H1 (cell line): ENCODE data around the gene ITGA5. TPM values are rescaled to one million over a fixed set of nuclear protein-coding genes. Genes with fewer than 3 reads are reported as not detected.

Experiments
- ASH2L ChIP-seq: fragments of 200-600, 300-600 bp; sonication (generic); IDR thresholded peaks from one replicate; pipeline ENCODE4 v1.7.1; 2017; ENCODE audit warnings: low read length
- CBX5 ChIP-seq: fragments of 300-800, 300-1000 bp; sonication (generic); IDR thresholded peaks from 2 replicates; pipeline ENCODE4 v1.7.1; 2016; ENCODE audit warnings: antibody characterized with exemption, low read length, low read depth
- CHD2 ChIP-seq: IDR thresholded peaks from 2 replicates; pipeline ENCODE4 v1.6.1; 2012; ENCODE audit warnings: low read length, improper control_type of control experiment
- EP300 ChIP-seq, 2 experiments: IDR thresholded peaks; 1 replicate in 1 of 2; 2 replicates in 1 of 2; pipeline ENCODE4 v1.6.1; 2011 to 2012; ENCODE audit warnings: low read depth in 2 of 2, low read length in 2 of 2, mild to moderate bottlenecking in 2 of 2, borderline replicate concordance in 1 of 2, inconsistent platforms in 1 of 2, moderate library complexity in 1 of 2
- NRF1 ChIP-seq: IDR thresholded peaks from 2 replicates; pipeline ENCODE4 v1.6.1; 2011; ENCODE audit warnings: mild to moderate bottlenecking, low read depth, low read length, improper control_type of control experiment
- POLR2A ChIP-seq, 2 experiments: IDR thresholded peaks; 1 replicate in 1 of 2; 2 replicates in 1 of 2; pipeline ENCODE4 v1.6.1; 2011; ENCODE audit warnings: low read depth in 2 of 2, low read length in 2 of 2, mild to moderate bottlenecking in 2 of 2; ENCODE audit errors: control extremely low read depth in 1 of 2
- RAD21 ChIP-seq, 2 experiments: IDR thresholded peaks in 1 of 2; conservative IDR thresholded peaks in 1 of 2; 2 replicates each; pipeline ENCODE4 v1.6.1; 2011; ENCODE audit warnings: low read depth in 2 of 2, low read length in 2 of 2, improper control_type of control experiment in 1 of 2, inconsistent platforms in 1 of 2, mild to moderate bottlenecking in 1 of 2, moderate library complexity in 1 of 2
- RNF2 ChIP-seq: fragments of 200-900, 300-1000 bp; sonication (generic); IDR thresholded peaks from 2 replicates; pipeline ENCODE4 v1.7.1; 2016; ENCODE audit warnings: borderline replicate concordance, low read depth, mild to moderate bottlenecking, antibody characterized with exemption, low read length; ENCODE audit not compliant: poor library complexity, severe bottlenecking; ENCODE audit errors: missing control alignments
- RXRA ChIP-seq: IDR thresholded peaks from 2 replicates; pipeline ENCODE4 v1.6.1; 2011; ENCODE audit warnings: low read depth, mild to moderate bottlenecking, low read length, moderate library complexity; ENCODE audit not compliant: insufficient read depth
- SP4 ChIP-seq: IDR thresholded peaks from 2 replicates; pipeline ENCODE4 v1.6.1; 2012; ENCODE audit warnings: low read length, inconsistent platforms
- TBP ChIP-seq: IDR thresholded peaks from 2 replicates; pipeline ENCODE4 v1.6.1; 2011; ENCODE audit warnings: low read depth, low read length, improper control_type of control experiment
- TEAD4 ChIP-seq: IDR thresholded peaks from 2 replicates; pipeline ENCODE4 v1.6.1; 2012; ENCODE audit warnings: low read depth, low read length, inconsistent platforms, mixed read lengths
- polyA plus RNA-seq, 7 experiments: library from polyadenylated mRNA; depleted of rRNA in 3 of 7; stranded (reverse) in 5 of 7; unstranded in 2 of 7; fragments of >200 nt in 5 of 7; fragments of 200-250 nt in 2 of 7; gene quantifications; 1 replicate in 5 of 7; 2 replicates in 1 of 7; 4 replicates in 1 of 7; pipeline versions ENCODE4 v1.2.1 to v1.2.3, GENCODE V29; 2011 to 2013; ENCODE audit warnings: missing spikeins in 2 of 7, mixed read lengths in 2 of 7
- total RNA-seq: library from RNA; stranded (reverse); fragmentation: NEBNext Ultra II Directional; extraction: Animal tissue kit (Norgen Biotek cat#: 25700); gene quantifications from 2 replicates; pipeline ENCODE4 v1.2.1, GENCODE V29; 2021
- TF ChIP-seq, protein P1 (sequence below): IDR thresholded peaks from 2 replicates; pipeline ENCODE4 v1.6.1; 2012; ENCODE audit warnings: inconsistent platforms

The ITGA5 gene
- total and polyA plus RNA-seq, 2 of the 8 experiments (the other 6 are each of a cell fraction or from before 2014, with no cell fraction given) = 11.6 to 19.4 TPM

DNA sequence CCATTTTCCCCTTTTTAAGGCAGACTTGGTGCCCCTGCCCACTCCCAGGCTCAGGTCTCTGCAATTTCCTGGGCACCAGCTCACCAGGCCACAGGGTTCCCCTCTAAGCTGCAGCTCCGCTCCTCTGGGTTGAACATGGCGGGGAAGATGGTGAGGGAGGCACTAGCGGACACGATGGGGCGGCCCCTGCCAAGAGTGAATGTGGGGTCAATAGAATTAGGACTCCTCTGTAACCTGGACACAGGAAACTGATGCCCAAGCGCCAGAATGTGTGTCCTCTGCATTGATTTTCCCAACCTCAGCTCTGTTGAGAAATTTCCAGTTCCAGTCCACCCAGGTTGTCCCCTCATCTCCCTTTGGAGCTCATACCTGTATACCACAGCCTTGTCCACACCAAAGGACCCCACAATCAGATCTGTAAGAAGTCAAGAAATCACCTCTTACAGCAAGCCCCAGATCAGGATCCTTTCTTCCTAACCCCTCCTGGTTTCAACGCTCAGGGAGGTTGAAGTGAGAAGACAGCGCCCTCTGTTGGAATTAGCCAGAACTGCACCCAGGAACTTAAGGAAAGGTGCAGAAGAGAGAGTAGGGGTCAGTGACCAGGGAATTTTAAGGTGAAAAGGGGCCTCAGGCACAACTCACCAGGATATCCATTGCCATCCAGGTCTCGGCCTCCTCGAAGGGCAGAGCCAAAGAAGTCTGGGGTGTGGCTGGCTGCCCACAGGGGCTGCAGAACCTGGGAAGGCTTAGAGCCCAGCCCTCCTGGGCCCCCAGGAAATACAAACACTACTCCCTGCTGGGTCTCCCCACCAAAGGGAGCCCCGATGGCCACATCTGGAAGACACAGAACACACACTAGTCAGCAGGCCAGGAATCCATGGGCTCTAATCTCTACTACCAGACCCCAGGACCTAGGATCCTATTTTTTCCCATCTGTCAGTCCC is 14.7 kb downstream of the ITGA5 start (continued):
- TF ChIP-seq EP300 (IDR thresholded peaks at IDR 0.05; ENCODE audit: borderline replicate concordance in 1 of 2, low read depth in 2 of 2, low read length in 2 of 2) (no peak), ASH2L (no peak), RNF2 (no peak), RAD21 (IDR thresholded peaks at IDR 0.05 in 1 of 2, conservative IDR thresholded peaks at IDR 0.05 in 1 of 2; ENCODE audit: low read depth in 2 of 2, low read length in 2 of 2) (peak; percentile 52 to 68), TBP (no peak), TEAD4 (peak; percentile 59; the same call in 1 of the 2 replicates), SP4 (0 out of 2 replicates have a peak, but pooled peaks have one; percentile 37), POLR2A (IDR thresholded peaks at IDR 0.05; ENCODE audit: control extremely low read depth in 1 of 2, low read depth in 2 of 2, low read length in 2 of 2) (no peak), CHD2 (no peak), RXRA (no peak), CBX5 (no peak), NRF1 (no peak)
- TF ChIP-seq, protein P1, sequence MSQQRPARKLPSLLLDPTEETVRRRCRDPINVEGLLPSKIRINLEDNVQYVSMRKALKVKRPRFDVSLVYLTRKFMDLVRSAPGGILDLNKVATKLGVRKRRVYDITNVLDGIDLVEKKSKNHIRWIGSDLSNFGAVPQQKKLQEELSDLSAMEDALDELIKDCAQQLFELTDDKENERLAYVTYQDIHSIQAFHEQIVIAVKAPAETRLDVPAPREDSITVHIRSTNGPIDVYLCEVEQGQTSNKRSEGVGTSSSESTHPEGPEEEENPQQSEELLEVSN = no peak
- TF ChIP-seq, all 59 proteins: peak for 4
